ENCODE results near the gene MRGPRD.

The MRGPRD gene

DNA sequence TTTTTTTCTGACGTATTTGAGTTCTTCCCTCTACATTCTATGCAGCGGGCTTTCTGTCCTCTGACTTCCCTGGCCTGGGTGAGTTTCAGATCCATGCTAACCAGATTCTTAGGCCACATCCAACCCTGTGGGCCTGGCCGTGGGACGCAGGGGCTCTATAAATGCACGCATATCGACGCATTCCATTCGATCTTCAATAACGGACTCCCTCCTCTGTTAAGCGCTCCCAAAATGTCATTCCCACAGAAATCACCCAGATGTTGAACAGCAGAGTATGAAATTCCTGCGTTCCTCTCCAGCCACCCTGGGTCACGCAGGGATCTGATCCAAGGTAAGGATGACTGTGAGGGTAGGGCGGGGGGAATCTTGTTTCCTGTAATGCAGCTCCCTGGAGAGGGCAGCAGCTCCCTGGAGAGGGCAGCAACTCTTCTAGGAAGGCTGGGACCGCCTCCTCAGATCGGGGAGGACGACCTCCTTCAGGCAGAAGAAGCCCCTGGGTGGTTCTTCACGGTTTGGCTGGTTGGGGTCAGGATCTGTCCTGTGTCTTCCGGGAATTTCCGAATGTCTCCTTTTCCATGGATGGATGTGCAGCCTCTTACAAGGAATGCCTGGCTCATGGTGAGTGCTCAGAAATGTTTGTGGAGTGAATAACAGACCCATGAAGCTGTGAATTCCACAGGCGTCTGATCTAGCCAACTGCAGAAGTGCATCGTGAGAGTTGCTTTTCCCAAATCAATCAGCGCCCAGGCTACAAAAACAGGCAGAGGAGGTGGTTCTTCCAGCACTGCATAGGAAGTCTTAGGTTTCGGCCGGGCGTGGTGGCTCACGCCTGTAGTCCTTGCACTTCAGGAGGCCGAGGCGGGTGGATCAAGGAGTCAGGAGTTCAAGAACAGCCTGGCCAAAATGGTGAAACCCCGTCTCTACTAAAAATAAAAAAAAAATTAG lies 12.2 kb downstream of the MRGPRD start:
- no peak for DNase-seq

DNA sequence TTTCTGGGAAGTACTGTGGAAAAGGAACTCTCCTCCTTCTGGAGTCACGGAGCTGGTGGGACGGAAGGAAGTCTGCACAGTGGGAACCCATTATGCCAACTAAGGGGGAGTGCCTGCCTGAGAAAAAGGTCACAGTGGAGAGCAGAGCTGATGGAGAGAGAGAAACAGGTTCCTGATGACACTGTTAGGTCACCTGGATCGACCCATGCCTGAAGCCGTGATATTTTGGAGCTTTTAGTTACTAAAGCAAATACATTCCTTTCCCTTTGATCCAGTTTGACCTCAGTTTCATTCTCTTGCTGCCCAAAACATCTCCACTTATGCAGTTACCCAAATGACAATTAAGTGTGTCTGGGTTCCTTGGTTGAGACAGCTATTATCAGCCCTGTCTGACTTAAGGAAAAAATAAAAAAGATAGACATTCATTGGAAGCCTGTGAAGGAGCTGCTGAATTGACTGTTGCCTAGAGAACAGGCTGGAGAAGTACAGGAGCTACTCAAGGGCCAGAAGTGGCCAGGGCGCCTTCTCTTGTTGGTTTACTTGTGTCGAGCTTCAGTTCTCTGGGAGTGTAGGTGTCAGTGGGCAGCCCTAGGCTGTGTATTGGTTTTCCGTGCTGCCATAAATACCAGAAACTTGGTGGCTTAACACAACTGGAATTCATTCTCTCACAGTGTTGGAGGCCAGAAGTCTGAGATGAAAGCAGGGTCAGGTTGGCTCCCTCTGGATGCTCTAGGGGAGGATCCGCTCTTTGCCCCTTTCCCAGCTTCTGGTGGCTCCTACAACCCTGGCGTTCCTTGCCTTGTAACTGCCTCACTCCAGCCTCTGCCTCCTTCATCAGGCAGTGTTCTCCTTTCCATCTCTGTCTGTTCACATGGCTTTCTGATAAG lies 13.6 kb downstream of the MRGPRD start:
- no peak for DNase-seq

DNA sequence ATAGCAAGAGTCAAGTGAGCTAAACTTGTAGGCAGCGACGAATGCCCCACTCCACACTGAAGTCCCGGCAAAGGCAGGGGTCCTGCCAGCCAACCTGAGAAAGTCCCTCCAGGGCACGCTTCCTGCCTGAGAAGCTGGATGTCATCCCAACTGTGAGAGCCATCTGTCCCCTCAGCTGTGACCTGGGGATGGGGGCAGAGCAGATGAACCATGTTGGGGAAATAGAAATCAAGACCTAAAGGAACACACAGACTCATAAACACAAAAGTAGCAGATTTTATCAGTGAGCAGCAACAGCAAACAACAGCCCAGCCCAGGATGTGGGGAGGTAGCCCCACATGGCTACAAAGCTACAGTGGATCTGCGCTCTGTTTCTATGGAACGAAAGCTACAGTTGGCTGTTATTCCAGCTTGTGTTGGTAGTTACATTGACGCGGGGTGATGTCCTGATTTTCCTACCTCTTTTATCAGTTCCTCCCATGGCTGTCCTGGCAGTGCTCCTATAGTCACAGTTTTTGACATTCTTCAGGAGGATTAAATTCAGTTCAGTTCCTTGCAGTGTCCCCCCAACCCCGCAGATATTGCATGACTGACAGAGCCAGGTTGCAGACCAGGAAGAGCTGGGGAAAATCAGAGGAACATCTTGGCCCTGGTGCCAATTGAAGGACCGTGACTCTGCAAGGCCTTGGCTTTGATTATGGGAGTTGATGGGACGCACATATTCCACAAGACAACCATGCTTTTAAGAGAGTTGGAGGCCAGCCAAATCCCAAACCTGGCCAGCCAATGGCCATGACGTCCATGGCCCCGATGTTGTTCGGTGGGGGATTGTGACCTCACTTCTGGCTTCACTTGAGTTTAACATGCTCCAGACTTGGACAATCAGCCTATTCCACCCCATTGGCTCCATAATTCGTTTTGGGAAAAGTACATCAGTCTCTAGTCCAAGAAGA lies 14.6 kb downstream of the MRGPRD start:
- DNase-seq, result no peak

DNA sequence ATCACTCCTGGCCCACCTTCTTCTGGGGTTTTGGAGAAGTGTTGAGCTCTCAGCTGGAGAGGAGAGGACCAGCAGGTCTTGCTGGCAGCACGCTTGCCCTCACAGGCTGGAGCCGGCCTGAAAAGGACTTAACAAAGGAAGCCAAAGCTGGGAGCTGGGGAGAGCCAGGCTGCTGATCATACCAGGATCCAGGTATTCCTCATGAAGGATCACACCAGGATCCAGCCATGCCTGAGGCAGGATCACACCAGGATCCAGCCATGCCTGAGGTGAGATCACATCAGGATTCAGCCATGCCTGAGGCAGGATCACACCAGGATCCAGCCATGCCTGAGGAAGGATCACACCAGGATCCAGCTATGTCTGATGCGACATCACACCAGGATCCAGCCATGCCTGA lies 17.0 kb downstream of the MRGPRD start:
- no peak for DNase-seq

DNA sequence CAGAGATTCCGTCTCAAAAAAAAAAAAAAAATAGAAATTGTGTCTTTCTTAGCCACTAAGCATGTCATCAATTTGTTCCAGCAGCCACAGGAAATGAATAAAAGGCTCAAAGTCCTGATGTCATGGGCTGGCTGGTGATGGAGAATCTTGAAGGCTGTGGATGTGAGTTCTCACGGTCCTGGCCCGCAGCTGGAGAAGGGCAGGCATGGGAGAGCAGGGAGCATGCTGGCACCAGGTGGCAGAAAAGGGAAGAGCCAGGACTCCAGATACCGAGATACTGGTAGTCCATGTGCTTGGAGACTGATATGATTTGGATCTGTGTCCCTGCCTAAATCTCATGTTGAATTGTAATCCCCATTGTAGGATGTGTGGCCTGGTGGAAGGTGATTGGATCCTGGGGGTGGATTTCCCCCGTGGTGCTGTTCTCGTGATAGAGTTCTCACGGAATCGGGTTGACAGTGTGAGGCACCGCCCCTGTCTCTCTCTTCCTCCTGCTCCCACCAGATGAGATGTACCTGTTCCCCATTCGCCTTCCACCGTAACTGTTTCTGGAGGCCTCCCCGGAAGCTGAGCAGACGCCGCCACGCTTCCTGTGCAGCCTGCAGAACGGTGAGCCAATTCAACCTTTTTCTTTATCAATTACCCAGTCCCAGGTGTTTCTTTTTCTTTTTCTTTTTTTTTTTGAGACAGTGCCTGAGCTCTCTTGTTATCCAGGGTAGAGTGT lies 18.1 kb downstream of the MRGPRD start:
- no peak for DNase-seq

DNA sequence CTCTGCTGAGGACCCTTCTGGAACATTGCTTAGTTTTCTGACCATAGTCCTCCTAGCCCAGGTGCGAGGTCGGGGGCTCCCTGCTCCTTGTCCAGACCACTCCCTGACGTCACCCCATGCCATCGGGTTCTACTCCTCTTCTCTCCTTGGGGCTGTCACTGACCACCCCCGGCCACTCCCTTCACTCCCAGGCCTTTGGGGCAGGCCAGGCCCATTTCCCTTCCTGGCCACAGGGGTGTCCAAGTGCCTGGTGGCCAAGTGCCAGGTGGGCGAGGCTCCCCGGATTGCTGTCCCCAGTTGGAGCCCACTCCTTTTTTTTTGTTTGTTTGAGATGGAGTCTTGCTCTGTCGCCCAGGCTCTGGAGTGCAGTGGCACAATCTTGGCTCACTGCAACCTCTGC lies 19.5 kb downstream of the MRGPRD start:
- no peak for DNase-seq

DNA sequence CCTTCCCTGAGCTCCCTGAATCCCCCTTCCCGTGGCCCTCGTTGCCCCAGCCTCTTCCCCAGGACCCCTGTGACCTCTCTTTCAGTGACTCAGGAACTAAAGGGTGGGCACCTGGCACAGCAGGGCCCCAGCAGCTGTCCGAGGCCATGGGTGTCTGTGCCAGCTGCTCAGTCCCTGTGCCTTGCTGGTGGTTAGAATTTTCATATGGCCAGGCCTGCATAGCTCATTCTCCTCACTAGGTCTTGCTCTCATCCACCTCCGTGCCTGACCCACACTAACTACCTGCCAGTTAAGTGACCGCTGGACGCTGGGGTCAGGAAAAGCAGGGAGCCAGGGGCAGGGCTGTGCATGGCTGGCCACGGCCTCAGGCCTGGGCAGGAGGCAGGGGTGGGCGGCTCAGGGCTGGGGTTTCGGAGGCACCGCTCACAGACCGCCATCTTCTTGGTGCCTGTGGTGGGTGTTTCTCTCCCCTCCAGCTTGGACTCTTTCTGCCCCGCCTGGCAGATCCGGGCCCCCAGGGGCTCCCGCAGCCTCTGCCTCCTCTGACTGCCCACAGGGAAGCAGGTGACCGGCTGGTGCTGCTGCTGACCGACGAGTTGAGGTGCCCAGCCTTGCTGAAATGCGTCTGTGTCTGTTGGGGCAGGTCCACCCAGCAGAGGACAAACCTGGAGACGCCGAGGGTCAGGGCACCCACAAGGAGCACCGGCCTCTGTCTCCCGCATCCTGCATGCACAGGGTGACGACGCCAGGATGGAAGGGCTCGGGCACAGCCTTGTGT lies 20.3 kb downstream of the MRGPRD start:
- DNase-seq, result no peak

DNA sequence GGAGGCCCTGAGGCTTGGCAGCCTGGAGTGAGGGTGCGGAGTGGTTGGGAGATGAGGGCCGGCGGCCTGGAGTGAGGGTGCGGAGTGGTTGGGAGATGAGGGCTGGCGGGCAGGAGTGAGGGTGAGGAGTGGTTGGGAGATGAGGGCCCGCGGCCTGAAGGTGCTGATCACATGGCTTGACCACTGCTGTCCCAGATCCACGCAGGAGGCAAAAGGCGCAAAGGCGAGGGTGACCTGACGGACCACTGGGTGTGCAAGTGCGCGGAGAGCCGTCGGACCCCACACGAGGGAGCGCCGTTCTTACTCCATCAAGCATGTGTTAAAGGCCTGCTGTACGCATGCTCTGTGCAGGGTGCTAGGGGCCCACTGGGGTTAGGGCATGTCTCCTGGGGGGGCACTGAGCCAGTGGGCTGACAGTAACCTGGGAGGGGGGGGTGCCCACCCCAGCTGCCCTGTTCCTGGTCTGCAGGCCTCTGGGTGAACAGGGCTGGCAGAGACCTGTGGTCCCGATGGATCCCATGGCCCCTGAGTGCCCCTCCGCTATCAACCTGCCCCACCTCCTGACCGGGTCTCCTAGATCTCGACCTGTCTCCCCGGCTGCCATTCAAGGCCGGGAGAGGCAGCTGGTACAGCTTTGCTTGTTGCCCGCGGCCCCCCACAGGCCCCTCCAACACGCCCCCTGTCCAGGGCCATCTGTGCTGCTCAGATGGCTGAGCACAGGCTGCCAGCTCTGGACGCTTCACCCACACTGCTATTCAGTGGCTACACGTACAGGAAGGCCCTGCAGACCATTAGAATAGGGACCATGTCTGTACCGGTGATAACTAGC lies 21.1 kb downstream of the MRGPRD start:
- no peak for DNase-seq

DNA sequence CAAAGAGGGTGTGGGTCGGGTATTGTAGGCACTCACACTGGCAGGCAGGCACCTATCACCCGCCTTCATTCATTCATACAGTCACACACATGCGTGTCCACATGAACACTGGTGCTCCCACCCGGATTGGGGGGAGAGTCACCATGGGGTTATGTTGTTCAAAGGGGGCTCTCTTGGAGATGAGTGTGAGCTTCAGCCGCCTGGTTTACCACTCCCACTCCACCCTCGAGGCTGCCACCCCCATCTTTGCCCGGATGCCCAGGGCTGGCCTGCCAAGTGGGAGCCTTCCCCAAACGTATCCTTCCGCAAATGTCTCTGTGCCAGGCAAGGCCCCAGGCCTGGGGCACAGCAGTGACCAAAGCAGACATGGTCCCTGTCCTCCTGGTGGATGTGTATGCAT lies 22.6 kb downstream of the MRGPRD start:
- no peak for DNase-seq

DNA sequence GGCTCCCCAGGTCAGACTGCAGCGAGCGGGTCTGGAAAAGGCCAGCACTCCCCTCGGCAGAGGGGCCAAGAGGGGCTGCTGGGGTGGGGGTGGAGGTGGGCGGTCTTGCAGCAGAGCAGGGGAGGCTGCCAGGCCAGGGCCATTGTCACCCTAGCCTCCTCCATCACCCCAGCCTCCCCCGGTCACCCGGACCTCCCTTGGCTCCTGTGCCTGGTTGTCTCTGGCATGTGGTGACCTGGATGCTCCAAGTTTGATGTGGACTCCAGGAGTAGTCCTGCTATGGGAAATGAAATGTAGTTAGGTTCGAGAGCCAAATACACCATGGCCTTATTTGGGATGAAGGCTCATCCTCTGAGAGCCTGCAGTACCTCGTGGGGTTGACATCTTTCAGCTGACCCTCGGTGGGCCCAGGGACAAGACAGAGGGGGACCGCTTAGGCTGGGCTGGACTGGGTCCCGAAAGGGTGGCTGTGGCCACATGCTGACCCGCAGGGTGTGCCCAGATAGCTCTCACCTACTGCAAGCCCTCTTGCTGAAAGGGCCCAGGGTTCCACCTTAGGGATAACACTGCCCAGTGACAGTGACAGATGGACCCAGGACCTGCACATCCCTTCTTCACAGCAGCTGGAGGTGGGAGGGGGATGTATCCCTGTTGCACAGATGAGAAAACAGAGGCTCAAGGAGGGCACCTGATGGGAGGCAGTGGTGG lies 24.1 kb downstream of the MRGPRD start:
- DNase-seq, result no peak

DNA sequence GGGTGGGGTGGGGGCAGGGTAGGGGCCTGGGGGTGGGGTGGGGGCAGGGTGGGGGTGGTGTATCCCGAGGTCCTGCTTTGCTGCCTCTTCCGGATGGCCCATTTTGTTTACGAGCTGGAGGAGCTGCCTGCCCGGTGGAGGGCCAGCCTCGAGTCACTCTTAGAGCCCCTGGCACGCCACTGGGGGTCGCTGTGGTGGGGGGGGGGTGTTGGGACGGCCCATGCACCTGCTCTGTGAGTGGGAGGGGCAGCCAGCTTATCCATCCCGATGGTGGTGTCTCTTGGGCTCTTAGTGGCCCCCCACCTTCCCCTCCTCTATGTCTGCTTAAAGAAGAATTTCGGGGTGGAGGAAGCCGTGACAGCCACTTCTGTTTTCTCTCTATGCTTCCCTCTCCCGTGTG lies 24.6 kb downstream of the MRGPRD start:
- DNase-seq, result no peak

DNA sequence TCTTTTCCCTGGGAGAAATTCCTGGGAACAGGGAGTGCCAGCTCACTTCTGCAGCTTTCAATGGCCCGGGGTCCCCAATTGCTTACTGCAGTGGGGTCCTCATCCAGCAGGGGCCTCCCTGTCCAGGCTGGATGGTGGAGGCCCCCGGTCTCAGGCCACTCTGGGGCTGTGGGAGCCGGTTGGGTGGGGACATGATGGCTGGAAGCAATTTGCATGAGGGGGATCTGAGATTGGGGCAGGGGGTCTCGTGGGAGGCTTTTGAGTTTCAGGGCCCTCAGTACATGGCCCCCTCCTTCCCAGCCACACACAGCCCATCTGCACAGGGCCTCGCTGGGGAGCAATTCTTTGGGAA lies 25.2 kb downstream of the MRGPRD start:
- DNase-seq, result no peak

DNA sequence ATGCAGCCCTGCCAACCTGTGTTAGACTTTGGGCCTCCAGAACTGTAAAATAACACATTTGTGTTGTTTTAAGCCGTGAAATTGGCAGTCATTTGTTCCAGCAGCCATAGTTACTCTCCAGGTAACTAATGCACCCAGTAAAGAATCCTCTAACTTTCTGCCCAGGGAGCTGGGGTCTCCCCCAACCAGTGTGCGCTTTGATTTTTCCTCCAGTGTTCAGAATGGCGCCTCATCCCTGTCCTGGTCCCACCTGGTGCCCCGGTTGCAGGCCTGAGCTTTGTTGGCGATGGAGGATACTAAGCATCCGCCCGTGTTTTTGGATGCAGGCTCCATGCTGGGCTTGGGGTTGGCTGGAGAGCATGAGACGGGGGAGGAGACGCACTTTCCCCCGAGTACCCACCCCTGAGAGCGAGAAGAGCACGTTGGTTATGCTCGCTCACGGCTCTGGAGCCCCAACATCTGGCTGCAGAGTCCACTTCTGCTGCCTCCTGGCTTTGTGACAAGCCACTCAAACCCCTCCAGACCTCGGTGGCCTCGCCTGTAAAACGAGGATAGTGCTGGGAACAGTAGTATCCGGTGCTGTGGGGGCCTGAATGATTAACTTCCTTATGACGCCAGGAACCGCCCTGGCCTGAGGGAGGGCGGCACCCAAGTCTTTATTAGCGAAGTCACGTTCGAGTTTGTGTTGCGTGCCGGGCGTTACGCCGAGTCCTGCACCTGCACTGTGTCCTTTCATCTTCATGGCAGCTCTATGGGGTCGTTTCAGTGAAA lies 25.8 kb downstream of the MRGPRD start:
- DNase-seq, result no peak

DNA sequence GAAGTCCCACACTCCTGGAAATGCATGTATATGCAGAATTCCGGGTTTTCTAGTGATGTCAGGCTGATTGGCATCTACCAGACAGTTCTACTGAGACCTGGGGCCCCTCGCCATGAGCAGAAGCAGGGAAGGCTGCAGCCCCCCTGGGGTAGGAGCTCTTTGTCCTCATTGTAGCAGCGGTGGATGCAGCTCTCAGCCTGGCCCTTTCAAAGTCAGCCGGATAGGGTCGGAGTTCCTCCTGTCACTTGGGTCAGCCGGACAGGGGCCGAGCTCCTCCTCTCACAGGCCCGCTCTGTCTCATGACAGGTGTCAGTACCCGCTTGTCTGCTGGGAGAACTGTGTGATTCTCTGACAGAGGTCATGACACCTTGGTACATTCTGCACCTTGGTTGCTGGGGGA lies 30.0 kb downstream of the MRGPRD start:
- DNase-seq, result no peak

DNA sequence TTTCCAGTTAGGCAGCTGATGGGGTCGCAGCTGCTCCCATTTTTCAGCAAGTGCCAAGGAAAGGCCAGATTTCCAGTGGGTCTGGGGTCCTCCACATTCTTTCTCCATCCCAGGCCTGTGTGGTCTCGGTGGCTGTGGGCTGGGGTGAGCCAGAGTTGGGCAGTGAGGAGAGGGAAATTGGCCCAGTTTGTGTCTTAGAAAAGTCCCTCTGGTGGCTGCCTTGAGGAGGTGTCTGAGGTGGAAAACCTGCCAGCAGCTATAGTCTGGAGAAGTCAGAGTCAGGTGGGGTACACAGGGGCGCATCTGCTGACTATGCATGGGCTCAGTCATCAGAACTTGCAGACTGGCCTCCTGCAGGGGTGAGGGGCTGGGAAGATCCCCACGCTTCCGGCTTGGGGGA lies 30.5 kb downstream of the MRGPRD start:
- no peak for DNase-seq

DNA sequence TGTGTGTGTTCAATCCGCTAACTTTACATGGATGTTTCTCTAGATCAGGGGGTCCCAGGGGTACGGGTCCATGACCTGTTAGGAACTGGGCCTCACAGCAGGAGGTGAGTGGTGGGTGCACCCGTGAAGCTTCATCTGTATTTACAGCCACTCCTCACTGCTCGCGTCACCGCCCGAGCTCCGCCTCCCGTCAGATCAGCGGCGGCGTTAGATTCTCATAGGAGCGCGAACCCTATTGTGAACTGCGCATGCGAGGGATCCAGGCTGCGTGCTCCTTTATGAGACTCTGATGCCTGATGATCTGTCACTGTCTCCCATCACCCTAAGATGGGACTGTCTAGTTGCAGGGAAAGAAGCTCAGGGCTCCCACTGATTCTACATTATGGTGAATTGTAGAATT lies 31.9 kb downstream of the MRGPRD start:
- DNase-seq, result no peak

DNA sequence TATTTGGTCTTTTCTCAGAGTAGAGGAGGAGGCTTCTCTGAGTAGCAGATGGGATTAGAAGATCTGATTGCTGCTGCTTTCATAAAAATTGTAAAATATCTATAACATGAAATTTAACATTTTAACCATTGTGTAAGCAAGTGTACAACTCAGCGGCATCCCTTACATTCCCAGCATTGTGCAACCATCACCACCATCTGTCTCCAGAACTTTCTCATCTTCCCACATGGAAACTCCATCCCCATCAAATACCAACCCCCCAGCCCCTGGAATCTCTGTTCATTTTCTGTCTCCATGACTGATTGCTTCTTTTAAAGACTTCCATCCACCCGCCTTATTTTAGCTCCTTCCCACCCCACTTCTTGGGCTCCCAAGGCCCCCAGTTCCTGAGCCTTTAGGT lies 32.3 kb downstream of the MRGPRD start:
- DNase-seq, result no peak

DNA sequence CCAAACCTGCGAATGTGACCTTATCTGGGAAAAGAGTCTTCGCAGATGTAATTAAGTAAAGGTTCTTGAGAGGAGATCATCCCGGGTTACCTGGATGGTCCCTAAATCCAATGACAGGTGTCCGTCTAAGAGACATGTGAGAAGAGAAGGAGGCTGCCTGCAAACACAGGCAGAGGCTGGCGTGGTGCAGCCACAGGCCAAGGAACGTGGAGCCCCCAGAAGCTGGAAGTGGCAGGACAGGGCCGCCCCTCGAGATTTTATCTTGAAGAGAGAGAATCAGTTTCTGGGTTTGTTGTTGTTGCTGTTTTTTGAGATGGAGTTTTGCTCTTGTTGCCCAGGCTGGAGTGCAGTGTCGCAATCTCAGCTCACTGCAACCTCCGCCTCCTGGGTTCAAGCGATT lies 33.6 kb downstream of the MRGPRD start:
- no peak for DNase-seq

Data from NCI-H510A (cell line).